ENCODE measurements around the gene UBR4. TPM values are rescaled to one million over a fixed set of nuclear protein-coding genes. Genes with fewer than 3 reads are reported as not detected.

UBR4 gene
- total and polyA plus RNA-seq, 2 of the 8 experiments (the other 6 are each of a cell fraction or from before 2014, with no cell fraction given), result 139 to 152 TPM

DNA sequence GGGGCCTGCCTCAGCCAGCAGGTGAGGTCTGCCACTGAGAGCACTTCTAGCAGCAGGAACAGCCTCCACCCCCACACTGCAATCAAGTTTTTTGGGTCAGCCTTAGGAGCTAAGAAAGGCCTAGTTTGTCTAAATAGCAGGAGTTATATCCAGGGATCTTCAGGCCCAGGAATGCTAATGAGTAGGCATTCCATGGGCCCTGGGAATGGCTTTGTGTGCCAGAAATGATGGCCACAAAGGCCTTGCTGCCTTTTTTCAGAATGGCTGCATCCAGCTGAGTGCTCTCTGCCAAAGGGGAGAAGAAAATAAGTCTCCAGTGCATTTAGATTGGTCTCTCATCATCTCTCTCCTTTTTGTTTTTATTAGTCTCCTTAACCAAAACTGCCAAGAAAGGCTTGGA lies 44.4 kb upstream of the UBR4 start:
- no peak overlapping the region for H3K14ac ChIP-seq (ENCODE audit: insufficient read length)
- H3K4me3 ChIP-seq (ENCODE audit: extremely low read depth in 1 of 4, insufficient read depth in 2 of 4, low read depth in 3 of 4, low read length in 4 of 4), result no peak overlapping the region
- TF ChIP-seq POLR2AphosphoS5 (IDR thresholded peaks at IDR 0.05; ENCODE audit: low read depth, low read length), result peak; percentile 53; the same call in 1 of the 2 replicates
- peak; percentile 43; the same call in 1 of the 2 replicates for TF ChIP-seq TEAD4 (IDR thresholded peaks at IDR 0.05; ENCODE audit: low read depth, low read length)
- no peak for TF ChIP-seq BRCA1 (IDR thresholded peaks at IDR 0.05; ENCODE audit: low read depth, low read length)
- no peak for TF ChIP-seq RAD21 (IDR thresholded peaks at IDR 0.05 in 1 of 2, conservative IDR thresholded peaks at IDR 0.05 in 1 of 2; ENCODE audit: low read depth in 2 of 2, low read length in 2 of 2)
- no peak overlapping the region for H2BK120ac ChIP-seq (replicated peaks; ENCODE audit: low read depth, low read length)
- peaks cover 34 to 64% of the 10 kb centered on the region in 2 experiments for H3K79me2 ChIP-seq (ENCODE audit: control insufficient read depth in 1 of 2, insufficient read depth in 2 of 2, low read length in 2 of 2)
- POLR2A ChIA-PET (ENCODE audit: partially characterized antibody), result interaction anchor here (1.1 to 5.8 kb wide), 6 partner anchors 7 to 58 kb away, joined by 3 to 83 read pairs (median 7); no protein-coding TSS in a partner anchor
- peaks cover 19% of the 10 kb centered on the region for H3K79me1 ChIP-seq (ENCODE audit: low read depth, low read length)
- no peak overlapping the region for H2BK5ac ChIP-seq (ENCODE audit: low read depth, low read length)
- peak overlapping the region; percentile 29; the same call in 1 of the 2 replicates for H4K8ac ChIP-seq (ENCODE audit: extremely low read depth, insufficient read depth, low read length)
- H3K36me3 ChIP-seq (ENCODE audit: control insufficient read depth in 2 of 4, insufficient read depth in 4 of 4, low read length in 3 of 4), result peaks cover 29 to 50% (median 37%) of the 10 kb centered on the region in 4 experiments
- H3K4me2 ChIP-seq (ENCODE audit: insufficient read depth in 1 of 2, low read depth in 2 of 2, low read length in 2 of 2), result peak overlapping the region; percentile 90 to 93; a peak in 2 of 4 replicates
- H3K23ac ChIP-seq (ENCODE audit: insufficient read length), result no peak overlapping the region
- no peak overlapping the region for H2BK15ac ChIP-seq (ENCODE audit: low read length)
- H3K56ac ChIP-seq (replicated peaks; ENCODE audit: insufficient read length, low read depth, low read length), result no peak overlapping the region
- H2AFZ ChIP-seq (ENCODE audit: low read length), result no peak overlapping the region
- no peak overlapping the region for H4K91ac ChIP-seq (replicated peaks; ENCODE audit: insufficient read length, low read length)
- peaks cover 4% of the 10 kb centered on the region for H3K23me2 ChIP-seq (ENCODE audit: low read depth, low read length)
- no peak overlapping the region for H2BK20ac ChIP-seq (ENCODE audit: low read length)
- FAIRE-seq (no peak), DNase-seq (ENCODE audit: low read depth in 1 of 2, low spot score in 2 of 2) (no peak)
- no peaks in the 10 kb centered on the region for H3K9me3 ChIP-seq (ENCODE audit: insufficient read depth in 2 of 2, low read depth in 1 of 2, low read length in 1 of 2)
- peaks cover 12 to 26% of the 10 kb centered on the region in 2 experiments for H4K20me1 ChIP-seq (replicated peaks in 1 of 2; ENCODE audit: control insufficient read depth in 1 of 2, insufficient read depth in 2 of 2, low read length in 2 of 2)
- no peak overlapping the region for H2BK12ac ChIP-seq (ENCODE audit: low read depth, low read length)
- CTCF ChIA-PET (ENCODE audit: partially characterized antibody), result interaction anchor here (1.1 to 1.5 kb wide), 2 partner anchors 233 to 347 kb away, joined by 3 to 5 read pairs; no protein-coding TSS in a partner anchor
- no peaks in the 10 kb centered on the region for H3K27me3 ChIP-seq (replicated peaks in 1 of 4; ENCODE audit: control insufficient read depth in 3 of 4, extremely low read depth in 1 of 4, insufficient read depth in 3 of 4, low read length in 3 of 4)
- peaks cover 0 to 10% (median 6%) of the 10 kb centered on the region in 4 experiments; a peak in 6 of 7 replicates for H3K4me1 ChIP-seq (replicated peaks in 1 of 4; ENCODE audit: control insufficient read depth in 3 of 4, insufficient read depth in 4 of 4, low read length in 3 of 4)
- H2AK5ac ChIP-seq (ENCODE audit: low read depth, low read length), result no peak overlapping the region
- no peak overlapping the region for H4K5ac ChIP-seq (ENCODE audit: insufficient read length, low read depth, low read length)
- no peak overlapping the region for H3K18ac ChIP-seq (ENCODE audit: extremely low read depth, low read length)
- no peak overlapping the region for H3K4ac ChIP-seq (replicated peaks; ENCODE audit: insufficient read length, low read depth, low read length)
- no peak overlapping the region; the same call in 1 of the 2 replicates for H3K27ac ChIP-seq (ENCODE audit: low read depth, low read length)
- 0 out of 7 replicates have a peak overlapping the region, but pooled peaks of 1 of the 4 experiments have one; percentile 26 for H3K9ac ChIP-seq (replicated peaks in 1 of 4; ENCODE audit: extremely low read depth in 1 of 4, low read depth in 3 of 4, low read length in 3 of 4)
